Dendritic cell treated with granulocyte-macrophage colony-stimulating factor and Interleukin-4, amounts not matched to agents 40 ng/mL and 50 ng/mL, for 4 days (primary cell): ENCODE data around the gene B3GAT3.
"Not testable (repeated sequence)": the region's sequence is repeated elsewhere in the genome, so short reads cannot be mapped to it uniquely, and the experiment has no call there.

Experiments
- H3K27ac Mint-ChIP-seq: one replicate; pipeline ENCODE4 v1.8.0; 2022; ENCODE audit warnings: mild to moderate bottlenecking, mixed read lengths
- H3K27me3 Mint-ChIP-seq: one replicate; pipeline ENCODE4 v1.8.0; 2022; ENCODE audit warnings: mild to moderate bottlenecking, mixed read lengths
- H3K36me3 Mint-ChIP-seq: one replicate; pipeline ENCODE4 v1.8.0; 2022; ENCODE audit warnings: low read depth, mixed read lengths
- H3K4me1 Mint-ChIP-seq: one replicate; pipeline ENCODE4 v1.8.0; 2022; ENCODE audit warnings: low read depth, mixed read lengths
- H3K4me3 Mint-ChIP-seq: one replicate; pipeline ENCODE4 v1.8.0; 2022; ENCODE audit warnings: mild to moderate bottlenecking, moderate library complexity, mixed read lengths
- H3K9me3 Mint-ChIP-seq: one replicate; pipeline ENCODE4 v1.8.0; 2022; ENCODE audit warnings: mixed read lengths
- intact Hi-C: fragments of 100-400 bp; cut with micrococcal nuclease; formaldehyde crosslinking; loops from one replicate; pipeline ENCODE4 v1.15.0; 2022

The B3GAT3 gene

DNA sequence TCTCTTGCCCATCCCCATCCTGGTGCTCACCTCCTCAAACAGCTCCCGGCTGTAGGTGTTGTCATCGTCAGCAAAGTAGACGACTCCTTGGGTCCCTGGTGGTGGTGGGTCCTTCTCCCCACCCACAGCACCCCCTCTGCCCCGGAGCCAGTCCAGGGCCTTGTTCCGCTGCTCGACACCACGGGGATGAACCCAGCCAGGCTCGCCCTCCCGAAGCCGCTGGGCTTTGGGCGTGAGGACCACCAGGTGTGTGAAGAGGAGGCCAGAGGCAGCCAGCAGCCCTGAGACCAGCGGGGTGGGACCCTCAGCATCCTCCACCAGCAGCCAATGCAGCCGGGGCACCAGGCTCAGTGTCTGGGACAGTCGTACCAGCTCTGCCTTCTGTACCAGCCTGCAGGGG lies 4.8 kb downstream of the B3GAT3 start:
- H3K9me3 Mint-ChIP-seq, H3K27me3 Mint-ChIP-seq, intact Hi-C loops, H3K4me3 Mint-ChIP-seq: not testable (repeated sequence)
- peaks cover 37% of the 10 kb centered on the region for H3K4me1 Mint-ChIP-seq
- peaks cover 57% of the 10 kb centered on the region for H3K36me3 Mint-ChIP-seq
- H3K27ac Mint-ChIP-seq = peak overlapping the region; percentile 34

DNA sequence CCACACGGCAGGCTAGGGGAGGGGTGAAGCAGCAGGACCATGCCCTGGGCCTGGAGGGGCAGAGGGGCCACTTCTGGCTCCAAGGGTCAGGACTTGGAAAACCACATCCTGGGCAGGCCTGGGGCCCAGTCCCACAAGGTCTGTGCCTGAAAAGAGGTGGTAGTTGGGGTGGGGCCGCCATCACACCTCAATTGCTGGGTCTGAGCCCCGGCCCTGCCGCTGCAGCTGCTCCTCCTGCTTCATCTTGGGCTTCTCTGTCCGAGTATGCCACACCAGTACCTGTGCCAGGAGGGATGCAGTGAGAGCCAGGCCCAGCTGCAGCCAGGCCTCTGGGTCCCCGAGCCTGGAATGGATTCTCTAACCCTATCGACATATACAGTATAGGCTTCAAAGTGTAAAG lies 6.3 kb downstream of the B3GAT3 start:
- no peaks in the 10 kb centered on the region for H3K9me3 Mint-ChIP-seq
- peaks cover 60% of the 10 kb centered on the region for H3K36me3 Mint-ChIP-seq
- peak overlapping the region; percentile 73 for H3K27ac Mint-ChIP-seq
- intact Hi-C loops = no loop called here
- H3K4me3 Mint-ChIP-seq = no peak overlapping the region
- peaks cover 40% of the 10 kb centered on the region for H3K4me1 Mint-ChIP-seq
- H3K27me3 Mint-ChIP-seq = no peaks in the 10 kb centered on the region

DNA sequence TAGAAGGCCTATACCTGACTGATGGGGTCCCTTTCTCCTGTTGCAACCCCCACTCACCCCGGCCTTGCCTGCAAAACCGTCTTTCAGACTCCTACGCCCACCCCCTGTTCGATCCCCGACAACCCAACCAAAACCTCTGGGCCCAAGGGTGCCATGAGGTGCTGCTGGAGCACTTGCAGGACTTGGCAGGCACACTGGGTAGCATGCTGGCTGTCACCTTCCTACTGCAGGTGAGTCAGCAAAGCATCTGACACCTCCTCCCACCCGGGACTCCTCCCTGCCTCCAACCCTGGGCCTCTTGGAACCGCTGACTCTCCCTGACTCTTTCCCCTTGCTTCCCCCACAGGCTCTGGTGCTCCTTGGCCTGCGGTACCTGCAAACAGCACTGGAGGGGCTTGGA lies 7.5 kb downstream of the B3GAT3 start:
- Mint-ChIP-seq H3K27ac (peak overlapping the region; percentile 73), H3K27me3 (no peaks in the 10 kb centered on the region), H3K9me3 (no peaks in the 10 kb centered on the region), H3K4me1 (peaks cover 46% of the 10 kb centered on the region), H3K4me3 (no peak overlapping the region), H3K36me3 (peaks cover 72% of the 10 kb centered on the region)
- intact Hi-C loops = no loop called here

DNA sequence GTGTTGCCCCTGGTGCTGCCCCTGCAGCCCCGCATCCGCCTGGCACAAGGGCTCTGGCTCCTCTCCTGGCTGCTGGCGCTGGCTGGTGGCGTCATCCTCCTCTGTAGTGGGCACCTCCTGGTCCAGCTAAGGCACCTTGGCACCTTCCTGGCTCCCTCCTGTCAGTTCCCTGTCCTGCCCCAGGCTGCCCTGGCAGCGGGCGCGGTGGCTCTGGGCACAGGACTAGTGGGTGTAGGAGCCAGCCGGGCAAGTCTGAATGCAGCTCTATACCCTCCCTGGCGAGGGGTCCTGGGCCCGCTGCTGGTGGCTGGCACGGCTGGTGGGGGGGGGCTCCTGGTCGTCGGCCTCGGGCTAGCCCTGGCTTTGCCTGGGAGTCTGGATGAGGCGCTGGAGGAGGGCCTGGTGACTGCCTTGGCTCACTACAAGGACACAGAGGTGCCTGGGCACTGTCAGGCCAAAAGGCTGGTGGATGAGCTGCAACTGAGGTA lies 8.5 kb downstream of the B3GAT3 start:
- Mint-ChIP-seq H3K9me3 (no peaks in the 10 kb centered on the region), H3K4me1 (peaks cover 49% of the 10 kb centered on the region), H3K27ac (peak overlapping the region; percentile 73), H3K4me3 (peak overlapping the region; percentile 4), H3K27me3 (no peaks in the 10 kb centered on the region), H3K36me3 (peaks cover 74% of the 10 kb centered on the region)
- intact Hi-C loops = no loop called here

DNA sequence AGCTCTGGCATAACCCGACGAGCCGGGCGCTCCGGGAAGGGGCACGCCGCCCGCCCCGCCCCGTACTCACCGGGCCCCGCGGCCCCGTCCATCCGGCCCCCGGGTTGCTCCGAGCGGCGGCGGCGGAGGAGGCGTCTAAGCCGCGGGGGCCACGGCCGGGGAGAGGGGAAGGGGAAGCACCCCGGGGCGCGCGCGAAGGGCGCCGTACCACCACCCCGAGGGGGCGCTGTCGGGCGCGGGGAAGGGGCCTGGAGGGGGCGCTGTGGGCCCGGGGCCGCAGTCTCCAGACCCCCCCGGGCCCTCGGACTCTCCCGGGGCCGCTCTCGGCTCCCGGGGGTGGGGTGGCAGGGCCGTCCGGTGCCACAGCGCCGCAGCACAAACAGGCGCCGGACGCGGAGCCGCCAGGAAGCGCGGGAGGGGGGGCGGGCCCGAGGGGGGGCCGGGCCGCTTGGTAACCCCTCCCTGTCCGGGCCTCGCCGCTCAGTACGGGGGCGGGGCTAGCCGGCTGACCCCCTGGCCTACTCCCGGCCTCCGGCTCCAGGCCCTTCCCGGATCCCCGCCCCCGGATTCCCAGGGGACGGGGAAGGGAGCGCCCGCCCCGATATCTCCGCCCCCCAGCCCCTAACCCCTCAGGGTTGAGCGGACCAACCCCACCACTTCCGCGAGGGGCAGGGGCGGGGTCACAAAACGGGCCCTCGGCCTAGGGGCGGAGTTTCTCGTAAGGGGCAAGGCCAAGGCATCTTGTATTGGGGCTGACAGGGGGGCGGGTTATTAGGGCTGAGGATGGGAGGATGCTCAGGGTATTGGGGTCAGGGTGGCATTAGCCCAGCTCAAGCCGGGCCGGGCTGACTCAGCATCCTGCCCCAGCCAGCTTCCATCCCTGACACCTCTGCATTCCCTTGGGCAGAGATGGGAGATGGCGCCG lies 9.2 kb downstream of the B3GAT3 start, which contains the start of the genes EML3 and ROM1:
EML3 (minus strand) TSS at position 410 of the 925 bp plus-strand sequence; CDS start at position 92, 318 bp downstream.
ROM1 (plus strand) TSS at position 892 of the 925 bp plus-strand sequence; CDS start at position 917, 25 bp downstream.
- H3K9me3 Mint-ChIP-seq = no peaks in the 10 kb centered on the region
- H3K27ac Mint-ChIP-seq = peak within 1 kb of the TSS; percentile 91
- no peaks in the 10 kb centered on the region for H3K27me3 Mint-ChIP-seq
- H3K4me3 Mint-ChIP-seq = peak within 1 kb of the TSS; percentile 100
- intact Hi-C loops = no loop called here
- peaks cover 56% of the 10 kb centered on the region for H3K4me1 Mint-ChIP-seq
- H3K36me3 Mint-ChIP-seq = peaks cover 79% of the 10 kb centered on the region

DNA sequence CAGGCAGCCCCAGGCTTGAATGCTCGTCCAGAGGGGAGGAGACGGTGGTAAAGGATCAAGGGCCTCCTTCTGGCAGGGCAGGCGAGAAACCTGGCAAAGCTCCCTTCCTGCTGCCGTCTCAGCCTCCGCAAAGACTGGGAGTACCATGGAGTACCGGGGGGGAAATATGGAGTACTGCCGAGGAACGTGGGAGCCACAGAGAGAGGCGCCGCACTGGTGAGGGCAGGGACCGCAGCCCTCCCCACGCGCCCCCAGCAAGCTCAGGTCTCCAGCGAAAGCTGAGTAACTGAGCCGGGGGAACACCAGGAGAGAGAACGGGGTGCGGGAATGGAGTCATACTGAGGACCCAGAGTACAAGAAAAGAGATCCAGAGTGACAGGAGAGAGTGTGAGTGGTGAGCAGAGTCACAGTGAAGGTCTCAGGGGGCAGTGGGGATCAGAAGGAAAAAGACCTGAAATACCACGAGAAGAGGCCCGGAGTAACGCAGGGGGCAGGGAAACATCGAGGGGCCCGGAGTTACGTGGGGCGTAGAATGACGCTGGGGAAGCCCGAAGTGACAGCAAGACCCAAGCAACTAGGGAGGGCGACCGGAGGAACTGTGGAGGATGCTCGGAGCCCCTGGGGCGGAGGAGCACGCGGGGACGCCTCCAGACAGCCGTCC lies 10.0 kb downstream of the B3GAT3 start:
- peak overlapping the region; percentile 91 for H3K27ac Mint-ChIP-seq
- H3K9me3 Mint-ChIP-seq = no peaks in the 10 kb centered on the region
- no peaks in the 10 kb centered on the region for H3K27me3 Mint-ChIP-seq
- peak overlapping the region; percentile 100 for H3K4me3 Mint-ChIP-seq
- peaks cover 60% of the 10 kb centered on the region for H3K4me1 Mint-ChIP-seq
- H3K36me3 Mint-ChIP-seq = peaks cover 79% of the 10 kb centered on the region
- intact Hi-C loops = no loop called here

DNA sequence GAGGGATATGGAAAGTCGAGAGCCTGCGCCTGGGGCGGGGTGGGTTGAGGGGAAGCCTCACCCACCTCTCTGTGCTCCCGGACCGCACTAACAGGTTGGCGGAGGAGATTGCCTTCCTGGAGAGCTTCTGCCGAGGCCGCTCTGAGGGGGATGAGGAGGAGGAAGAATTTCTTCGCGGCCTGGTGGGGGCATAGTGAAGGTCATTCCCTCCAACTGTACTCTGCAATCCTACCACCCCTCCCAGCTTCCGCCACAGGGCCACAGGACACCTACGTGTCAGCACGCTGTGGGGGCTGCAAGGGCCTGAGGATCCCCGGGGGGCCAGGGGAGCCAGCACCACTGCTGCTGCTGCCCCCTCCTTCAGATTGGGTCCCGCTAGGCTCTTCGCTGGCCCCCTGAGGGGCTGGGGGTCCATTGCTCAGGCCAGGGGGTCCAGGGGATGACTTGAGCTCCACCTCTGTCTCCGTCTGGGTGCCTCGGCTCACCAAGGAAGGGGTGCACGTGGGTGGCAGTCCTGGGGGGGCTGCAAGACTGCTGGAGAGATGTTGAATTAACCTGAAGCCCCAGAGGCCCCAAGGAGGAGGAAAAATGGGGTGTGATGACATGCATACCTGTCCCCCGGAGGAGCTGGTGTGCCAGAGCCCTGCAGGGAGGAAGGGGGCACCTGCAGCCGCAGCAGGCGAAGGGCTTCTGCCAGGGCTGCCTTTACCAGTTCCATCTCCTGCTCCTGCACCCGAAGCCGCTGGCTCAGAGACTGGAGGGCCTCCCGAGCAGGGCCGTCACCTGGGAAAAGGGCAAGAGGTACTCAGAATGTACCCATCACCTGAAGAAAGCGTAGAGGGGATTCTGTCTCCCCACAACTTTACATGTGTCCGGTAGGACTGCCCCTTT lies 10.7 kb downstream of the B3GAT3 start:
- H3K4me1 Mint-ChIP-seq = peaks cover 60% of the 10 kb centered on the region
- H3K27me3 Mint-ChIP-seq = no peaks in the 10 kb centered on the region
- no peaks in the 10 kb centered on the region for H3K9me3 Mint-ChIP-seq
- intact Hi-C loops = no loop called here
- peak overlapping the region; percentile 91 for H3K27ac Mint-ChIP-seq
- H3K36me3 Mint-ChIP-seq = peaks cover 79% of the 10 kb centered on the region
- peak overlapping the region; percentile 100 for H3K4me3 Mint-ChIP-seq

DNA sequence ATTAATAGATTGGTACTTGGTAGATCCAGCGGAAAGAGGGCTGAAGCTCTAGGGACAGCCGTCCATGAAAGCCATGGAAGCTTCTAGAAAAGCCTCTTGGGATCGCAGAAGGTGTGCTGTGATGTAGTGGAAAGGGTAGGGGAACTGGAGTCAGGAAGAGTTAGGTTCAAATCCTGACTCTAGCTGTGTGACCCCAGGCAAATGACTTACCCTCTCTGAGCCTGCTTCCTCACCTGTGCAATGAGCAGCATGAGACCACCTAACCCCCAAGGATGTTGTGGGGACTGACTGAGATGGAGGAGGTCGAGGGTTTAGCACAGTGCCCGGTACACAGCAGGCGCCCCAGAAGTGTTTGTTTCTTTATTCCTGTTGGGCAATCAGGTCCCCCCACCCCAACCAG lies 11.4 kb downstream of the B3GAT3 start:
- peaks cover 79% of the 10 kb centered on the region for H3K36me3 Mint-ChIP-seq
- H3K27ac Mint-ChIP-seq = peak overlapping the region; percentile 91
- H3K9me3 Mint-ChIP-seq = no peaks in the 10 kb centered on the region
- peaks cover 65% of the 10 kb centered on the region for H3K4me1 Mint-ChIP-seq
- H3K4me3 Mint-ChIP-seq = peak overlapping the region; percentile 60
- H3K27me3 Mint-ChIP-seq = no peaks in the 10 kb centered on the region
- intact Hi-C loops = no loop called here

DNA sequence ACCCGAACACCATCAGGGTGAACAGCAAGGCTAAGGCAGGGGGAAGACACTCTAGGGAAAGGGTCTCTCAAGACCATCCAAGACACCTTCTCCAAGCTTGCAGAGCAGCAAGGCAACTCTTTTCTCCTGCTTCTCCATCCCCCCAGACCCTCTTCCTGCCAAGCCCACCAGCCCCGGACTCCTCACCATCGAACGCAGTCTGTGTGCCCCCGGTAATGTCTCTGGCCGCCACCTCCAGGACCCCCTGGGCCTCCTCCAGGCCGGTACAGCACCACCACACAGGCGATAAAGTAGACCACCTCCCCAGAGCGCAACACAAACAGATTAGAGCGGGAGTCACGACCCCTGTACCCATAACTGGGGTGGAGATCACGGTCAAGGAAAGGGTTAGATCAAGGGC lies 13.0 kb downstream of the B3GAT3 start:
- no peak overlapping the region for H3K27ac Mint-ChIP-seq
- no peaks in the 10 kb centered on the region for H3K9me3 Mint-ChIP-seq
- peaks cover 67% of the 10 kb centered on the region for H3K4me1 Mint-ChIP-seq
- peaks cover 82% of the 10 kb centered on the region for H3K36me3 Mint-ChIP-seq
- H3K4me3 Mint-ChIP-seq = no peak overlapping the region
- intact Hi-C loops = no loop called here
- H3K27me3 Mint-ChIP-seq = no peaks in the 10 kb centered on the region

DNA sequence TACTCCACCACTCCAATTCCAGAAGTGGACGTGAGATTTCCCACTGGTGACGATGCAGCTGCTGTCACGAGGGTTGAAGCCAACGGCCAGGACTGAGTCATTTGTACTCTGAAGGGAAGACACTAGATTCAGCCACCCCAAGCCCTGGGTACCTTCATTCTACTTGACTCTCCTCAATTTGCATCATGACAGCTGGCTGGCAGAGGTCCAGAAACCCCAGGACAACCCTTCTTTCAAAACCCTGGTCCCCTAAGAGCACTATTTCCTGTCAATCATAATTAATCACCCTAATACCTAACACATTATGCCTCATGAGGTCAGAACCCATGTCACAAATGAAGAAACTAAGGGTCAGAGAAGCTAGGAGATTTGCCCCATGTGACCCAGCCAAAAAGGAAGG lies 14.1 kb downstream of the B3GAT3 start:
- H3K9me3 Mint-ChIP-seq = no peaks in the 10 kb centered on the region
- peaks cover 93% of the 10 kb centered on the region for H3K36me3 Mint-ChIP-seq
- peaks cover 77% of the 10 kb centered on the region for H3K4me1 Mint-ChIP-seq
- no peaks in the 10 kb centered on the region for H3K27me3 Mint-ChIP-seq
- no peak overlapping the region for H3K4me3 Mint-ChIP-seq
- intact Hi-C loops = no loop called here
- H3K27ac Mint-ChIP-seq = peak overlapping the region; percentile 45

DNA sequence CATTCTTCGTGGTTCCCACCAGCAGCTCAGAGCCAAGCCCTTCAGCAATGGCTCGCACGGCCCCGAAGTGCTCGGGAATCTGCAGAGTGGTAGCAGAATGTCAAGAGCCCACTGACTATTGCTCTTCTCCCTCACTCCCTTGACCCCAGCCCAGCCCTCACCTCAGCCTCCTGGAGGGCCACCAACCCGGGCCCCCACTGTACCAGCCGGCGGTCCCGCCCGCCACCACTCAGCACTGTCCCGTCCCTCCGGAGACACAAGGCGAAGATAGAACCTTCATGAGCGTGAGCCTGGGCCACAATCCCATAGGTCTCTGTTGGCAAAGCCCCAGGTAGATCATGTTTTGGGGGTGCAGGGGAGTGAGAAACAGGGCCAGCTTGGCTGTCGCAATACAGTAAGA lies 15.9 kb downstream of the B3GAT3 start:
- Mint-ChIP-seq H3K9me3 (no peaks in the 10 kb centered on the region), H3K36me3 (peaks cover 97% of the 10 kb centered on the region), H3K4me1 (peaks cover 66% of the 10 kb centered on the region), H3K4me3 (no peak overlapping the region), H3K27me3 (no peaks in the 10 kb centered on the region), H3K27ac (no peak overlapping the region)
- intact Hi-C loops = no loop called here

DNA sequence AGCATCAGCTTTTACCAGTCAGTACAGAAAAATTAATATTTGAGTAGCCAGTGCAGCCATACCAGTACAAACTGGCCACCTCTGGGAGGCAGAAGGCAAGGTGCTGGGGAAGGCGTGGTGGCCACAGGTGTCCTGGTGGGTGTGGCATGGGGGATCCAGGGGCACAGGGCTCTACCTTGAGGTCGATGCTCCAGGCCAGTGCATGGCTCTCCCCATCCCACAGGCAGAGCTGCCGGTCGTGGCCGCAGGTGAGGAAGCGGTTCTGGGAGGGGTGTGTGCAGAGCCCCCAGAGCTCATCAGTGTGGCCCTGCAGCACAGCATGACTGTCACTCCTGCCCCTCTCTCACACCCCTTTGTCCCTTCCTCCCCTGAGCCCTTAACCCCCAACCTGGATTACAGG lies 16.3 kb downstream of the B3GAT3 start:
- Mint-ChIP-seq H3K27me3 (no peaks in the 10 kb centered on the region), H3K9me3 (no peaks in the 10 kb centered on the region), H3K36me3 (peaks cover 97% of the 10 kb centered on the region), H3K27ac (no peak overlapping the region), H3K4me1 (peaks cover 63% of the 10 kb centered on the region), H3K4me3 (no peak overlapping the region)
- intact Hi-C loops = no loop called here

DNA sequence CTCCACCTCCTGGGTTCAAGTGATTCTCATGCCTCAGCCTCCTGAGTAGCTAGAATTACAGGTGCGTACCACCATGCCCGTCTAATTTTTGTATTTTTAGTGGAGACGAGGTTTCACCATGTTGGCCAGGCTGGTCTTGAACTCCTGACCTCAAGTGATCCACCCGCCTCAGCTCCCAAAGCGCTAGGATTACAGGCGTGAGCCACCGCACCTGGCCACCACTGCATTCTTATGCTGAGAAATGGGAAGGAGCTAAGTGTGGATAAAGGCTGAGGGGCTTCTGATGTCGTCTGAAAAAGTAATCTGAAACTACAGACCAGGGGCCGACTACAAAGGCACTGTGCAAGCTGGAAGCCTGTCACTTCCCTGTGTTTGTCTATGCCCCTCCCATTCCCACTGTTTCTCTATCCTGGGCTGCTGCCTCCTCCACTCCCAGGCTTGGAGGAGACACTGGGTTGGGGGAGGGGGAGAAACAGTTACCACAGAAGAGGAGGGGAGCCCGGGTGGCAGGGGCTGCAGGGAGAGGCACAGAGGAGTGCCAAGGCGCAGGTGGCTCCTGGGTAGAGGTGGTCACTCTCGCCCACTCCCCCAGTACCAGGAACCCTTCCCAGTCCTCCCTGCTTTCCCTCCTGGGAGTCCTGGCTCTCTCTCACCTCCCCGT lies 17.2 kb downstream of the B3GAT3 start:
- Mint-ChIP-seq H3K27ac (peak overlapping the region; percentile 21), H3K36me3 (peaks cover 97% of the 10 kb centered on the region), H3K4me1 (peaks cover 63% of the 10 kb centered on the region), H3K9me3 (no peaks in the 10 kb centered on the region), H3K27me3 (no peaks in the 10 kb centered on the region), H3K4me3 (no peak overlapping the region)
- intact Hi-C loops = no loop called here
